ENCODE measurements around the gene RNF130. TPM values are rescaled to one million over a fixed set of nuclear protein-coding genes. Genes with fewer than 3 reads are reported as not detected.

The RNF130 gene
- total RNA-seq, 4 donors from 2014 or later: 55.0 to 121 (median 69.4) TPM

- TF ChIP-seq CTCF (IDR thresholded peaks at IDR 0.05): no peak
- TF ChIP-seq POLR2A (IDR thresholded peaks at IDR 0.05): no peak
- no peaks in the 10 kb centered on the region for H3K9me3 ChIP-seq
- DNase-seq: no peak
- H3K36me3 ChIP-seq: peaks cover 0 to 6% of the 10 kb centered on the region in 2 donors
- intact Hi-C loops (cut with DNase I): no loop called here
- no peak overlapping the region for H3K27ac ChIP-seq
- H3K27me3 ChIP-seq: no peaks in the 10 kb centered on the region
- 95 to 96% methylated on average over 3 of the region's 3 CpGs for WGBS, 2 donors
- H3K4me3 ChIP-seq (replicated peaks in 1 of 3): no peak overlapping the region
- no peaks in the 10 kb centered on the region for H3K4me1 ChIP-seq
Measured at GRCh38 chr5:180010636-180011035, 60.9 kb downstream of the RNF130 start.

DNA sequence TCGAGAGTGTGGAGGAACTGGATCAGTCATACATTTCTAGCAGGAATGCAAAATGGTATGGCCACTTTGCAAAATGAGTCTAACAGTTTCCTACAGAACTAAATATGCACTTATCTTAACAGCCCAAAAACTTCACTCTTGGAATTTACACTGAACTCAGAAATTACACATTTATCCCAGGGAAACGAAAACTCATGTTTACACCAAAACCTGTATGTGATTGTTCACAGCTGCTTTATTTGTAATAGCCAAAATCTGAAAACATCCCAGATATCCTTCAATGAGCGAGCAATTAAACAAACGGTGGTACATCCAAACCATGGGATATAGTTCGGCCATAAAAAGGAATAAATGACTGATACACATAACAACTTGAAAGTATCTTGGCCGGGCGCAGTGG is 62.0 kb downstream of the RNF130 start:
- H3K27ac ChIP-seq: no peak overlapping the region
- no peak for DNase-seq
- intact Hi-C loops (cut with DNase I): no loop called here
- no peaks in the 10 kb centered on the region for H3K4me1 ChIP-seq
- peaks cover 0 to 6% of the 10 kb centered on the region in 2 donors for H3K36me3 ChIP-seq
- TF ChIP-seq CTCF (IDR thresholded peaks at IDR 0.05): no peak
- TF ChIP-seq POLR2A (IDR thresholded peaks at IDR 0.05): no peak
- H3K27me3 ChIP-seq: no peaks in the 10 kb centered on the region
- no peaks in the 10 kb centered on the region for H3K9me3 ChIP-seq
- 95 to 98% methylated on average over 7 of the region's 7 CpGs for WGBS, 2 donors
- H3K4me3 ChIP-seq (replicated peaks in 1 of 3): no peak overlapping the region

DNA sequence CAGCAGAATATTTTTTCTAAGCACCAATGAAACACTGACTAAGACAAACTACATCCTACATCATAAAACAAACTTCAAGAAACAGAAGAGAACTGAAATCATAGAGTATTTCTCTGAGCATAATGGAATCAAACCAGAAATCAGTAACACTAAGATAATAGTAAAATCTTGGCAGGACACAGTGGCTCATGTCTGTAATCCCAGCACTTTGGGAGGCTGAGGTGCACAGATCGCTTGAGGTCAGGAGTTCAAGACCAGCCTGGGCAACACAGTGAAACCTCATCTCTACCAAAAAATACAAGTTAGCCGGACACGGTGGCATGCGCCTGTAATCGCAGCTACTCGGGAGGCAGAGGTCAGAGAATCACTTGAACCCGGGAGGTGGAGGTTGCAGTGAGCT is 63.1 kb downstream of the RNF130 start:
- no peaks in the 10 kb centered on the region for H3K9me3 ChIP-seq
- H3K27me3 ChIP-seq: no peaks in the 10 kb centered on the region
- H3K4me1 ChIP-seq: no peaks in the 10 kb centered on the region
- no peak for DNase-seq
- intact Hi-C loops (cut with DNase I): no loop called here
- WGBS, 2 donors: 89 to 93% methylated on average over 7 of the region's 7 CpGs
- no peak overlapping the region for H3K27ac ChIP-seq
- H3K4me3 ChIP-seq (replicated peaks in 1 of 3): no peak overlapping the region
- TF ChIP-seq POLR2A (IDR thresholded peaks at IDR 0.05) (no peak), CTCF (IDR thresholded peaks at IDR 0.05) (no peak)
- H3K36me3 ChIP-seq: peaks cover 0 to 6% of the 10 kb centered on the region in 2 donors

GRCh38 chr5:180007582-180007981 is 64.0 kb downstream of the RNF130 start:
- Histone ChIP-seq H3K27ac (no peak overlapping the region), H3K4me1 (no peaks in the 10 kb centered on the region), H3K27me3 (no peaks in the 10 kb centered on the region), H3K4me3 (replicated peaks in 1 of 3) (no peak overlapping the region), H3K9me3 (no peaks in the 10 kb centered on the region), H3K36me3 (peaks cover 0 to 6% of the 10 kb centered on the region in 2 donors)
- WGBS, 2 donors: 76 to 77% methylated on average over 8 of the region's 8 CpGs
- intact Hi-C loops (cut with DNase I): no loop called here
- no peak for TF ChIP-seq CTCF (IDR thresholded peaks at IDR 0.05)
- no peak for TF ChIP-seq POLR2A (IDR thresholded peaks at IDR 0.05)
- DNase-seq: no peak

DNA sequence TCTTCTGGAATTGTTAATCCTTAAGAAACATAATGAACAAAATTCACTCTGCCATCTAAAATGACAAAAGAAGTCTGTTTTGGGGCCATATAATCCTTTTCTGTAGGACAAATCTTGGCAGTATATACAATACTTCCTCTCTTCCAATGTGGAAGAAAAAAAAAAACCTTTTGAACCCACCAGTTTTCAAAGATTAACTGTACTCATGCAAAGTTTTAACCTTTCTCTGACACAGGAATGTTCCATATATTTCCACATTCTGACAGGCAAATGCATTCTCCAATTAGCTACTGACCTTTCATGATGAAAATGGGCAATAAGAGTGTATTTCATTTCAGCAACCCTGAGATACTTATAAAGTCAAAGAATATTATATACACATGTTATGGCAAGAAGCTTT is 65.4 kb downstream of the RNF130 start:
- H3K27me3 ChIP-seq: no peaks in the 10 kb centered on the region
- no peak for DNase-seq
- H3K27ac ChIP-seq: no peak overlapping the region
- no peaks in the 10 kb centered on the region for H3K9me3 ChIP-seq
- H3K4me3 ChIP-seq (replicated peaks in 1 of 3): no peak overlapping the region
- no peaks in the 10 kb centered on the region for H3K4me1 ChIP-seq
- no peaks in the 10 kb centered on the region for H3K36me3 ChIP-seq
- intact Hi-C loops (cut with DNase I): no loop called here
- no peak for TF ChIP-seq POLR2A (IDR thresholded peaks at IDR 0.05)
- no peak for TF ChIP-seq CTCF (IDR thresholded peaks at IDR 0.05)
